Measurements from ENCODE around the gene C1QTNF7. TPM values are rescaled to one million over a fixed set of nuclear protein-coding genes. Genes with fewer than 3 reads are reported as not detected.

Gene C1QTNF7
- total RNA-seq, 2 donors from 2014 or later = not detected

- H3K4me1 ChIP-seq (ENCODE audit: control insufficient read depth, insufficient read depth, low read length) = no peaks in the 10 kb centered on the region
These were observed 17.1 kb upstream of the C1QTNF7 start for GRCh38 chr4:15410750-15411149.

GRCh38 chr4:15412461-15412860, 15.4 kb upstream of the C1QTNF7 start:
- 92 to 93% methylated on average over 4 to 5 of the region's 5 CpGs for WGBS, 2 experiments (ENCODE audit: insufficient coverage in 1 of 2, insufficient read length in 1 of 2)
- no peak for DNase-seq
- Histone ChIP-seq H3K36me3 (ENCODE audit: control insufficient read depth, insufficient read depth, low read length) (no peaks in the 10 kb centered on the region), H3K4me3 (ENCODE audit: low read length) (no peak overlapping the region), H3K27ac (ENCODE audit: low read depth, low read length) (no peak overlapping the region), H3K9ac (ENCODE audit: extremely low read depth, low read length, poor library complexity, severe bottlenecking) (no peak overlapping the region), H3K27me3 (ENCODE audit: control insufficient read depth, insufficient read depth, low read length, poor library complexity, severe bottlenecking) (no peaks in the 10 kb centered on the region), H3K9me3 (ENCODE audit: control insufficient read depth, low read length) (no peaks in the 10 kb centered on the region), H3K4me1 (ENCODE audit: control insufficient read depth, insufficient read depth, low read length) (no peaks in the 10 kb centered on the region)
- Mint-ChIP-seq H3K4me1 (peaks cover 7% of the 10 kb centered on the region), H3K27ac (no peak overlapping the region), H3K9me3 (no peaks in the 10 kb centered on the region), H3K36me3 (ENCODE audit: low read depth) (no peaks in the 10 kb centered on the region), H3K27me3 (ENCODE audit: insufficient read depth) (no peaks in the 10 kb centered on the region), H3K4me3 (no peak overlapping the region)
- no peak for TF ChIP-seq CTCF (conservative IDR thresholded peaks at IDR 0.05)

More at GRCh38 chr4:15410750-15411149, 17.1 kb upstream of the C1QTNF7 start:
- WGBS, 2 experiments (ENCODE audit: insufficient coverage in 1 of 2, insufficient read length in 1 of 2) = 46 to 63% methylated on average over 6 of the region's 6 CpGs
- Histone ChIP-seq H3K9ac (ENCODE audit: extremely low read depth, low read length, poor library complexity, severe bottlenecking) (no peak overlapping the region), H3K36me3 (ENCODE audit: control insufficient read depth, insufficient read depth, low read length) (no peaks in the 10 kb centered on the region), H3K9me3 (ENCODE audit: control insufficient read depth, low read length) (no peaks in the 10 kb centered on the region), H3K27ac (ENCODE audit: low read depth, low read length) (no peak overlapping the region), H3K4me3 (ENCODE audit: low read length) (no peak overlapping the region), H3K27me3 (ENCODE audit: control insufficient read depth, insufficient read depth, low read length, poor library complexity, severe bottlenecking) (no peaks in the 10 kb centered on the region)
- no peak for DNase-seq
- TF ChIP-seq CTCF (conservative IDR thresholded peaks at IDR 0.05) = no peak
- Mint-ChIP-seq H3K27me3 (ENCODE audit: insufficient read depth) (no peaks in the 10 kb centered on the region), H3K4me1 (peaks cover 7% of the 10 kb centered on the region), H3K4me3 (no peak overlapping the region), H3K9me3 (no peaks in the 10 kb centered on the region), H3K36me3 (ENCODE audit: low read depth) (no peaks in the 10 kb centered on the region), H3K27ac (no peak overlapping the region)

GRCh38 chr4:15413010-15413622, 14.7 kb upstream of the C1QTNF7 start:
- H3K36me3 Mint-ChIP-seq (ENCODE audit: low read depth) = no peaks in the 10 kb centered on the region
- H3K27ac ChIP-seq (ENCODE audit: low read depth, low read length) = no peak overlapping the region

More at GRCh38 chr4:15413010-15413622, 14.7 kb upstream of the C1QTNF7 start:
- H3K9ac ChIP-seq (ENCODE audit: extremely low read depth, low read length, poor library complexity, severe bottlenecking) = no peak overlapping the region
- H3K9me3 ChIP-seq (ENCODE audit: control insufficient read depth, low read length) = no peaks in the 10 kb centered on the region
- Mint-ChIP-seq H3K4me3 (no peak overlapping the region), H3K9me3 (no peaks in the 10 kb centered on the region), H3K27me3 (ENCODE audit: insufficient read depth) (no peaks in the 10 kb centered on the region), H3K27ac (no peak overlapping the region), H3K4me1 (peaks cover 7% of the 10 kb centered on the region)
- no peaks in the 10 kb centered on the region for H3K27me3 ChIP-seq (ENCODE audit: control insufficient read depth, insufficient read depth, low read length, poor library complexity, severe bottlenecking)
- no peak for DNase-seq
- H3K36me3 ChIP-seq (ENCODE audit: control insufficient read depth, insufficient read depth, low read length) = no peaks in the 10 kb centered on the region
- no peak overlapping the region for H3K4me3 ChIP-seq (ENCODE audit: low read length)
- H3K4me1 ChIP-seq (ENCODE audit: control insufficient read depth, insufficient read depth, low read length) = no peaks in the 10 kb centered on the region
- no peak for TF ChIP-seq CTCF (conservative IDR thresholded peaks at IDR 0.05)
- 89 to 90% methylated on average over 5 to 6 of the region's 6 CpGs for WGBS, 2 experiments (ENCODE audit: insufficient coverage in 1 of 2, insufficient read length in 1 of 2)

Data from endodermal cell (in vitro differentiated cells).